Ishikawa (cell line): ENCODE results near the gene MYO9B.

ENCODE experiments used
- CEBPB ChIP-seq: IDR thresholded peaks from 2 replicates; pipeline ENCODE4 v1.6.1; 2012
- CREB1 ChIP-seq: IDR thresholded peaks from 2 replicates; pipeline ENCODE4 v1.6.1; 2012; ENCODE audit warnings: low read depth
- EP300 ChIP-seq: IDR thresholded peaks from 2 replicates; pipeline ENCODE4 v1.6.1; 2012; ENCODE audit warnings: borderline replicate concordance
- FOXM1 ChIP-seq: IDR thresholded peaks from 2 replicates; pipeline ENCODE4 v1.6.1; 2012; ENCODE audit warnings: low read depth, borderline replicate concordance
- RAD21 ChIP-seq: IDR thresholded peaks from 2 replicates; pipeline ENCODE4 v1.6.1; 2012; ENCODE audit warnings: low read depth
- TAF1 ChIP-seq: IDR thresholded peaks from 2 replicates; pipeline ENCODE4 v1.6.1; 2012; ENCODE audit warnings: low read depth, mild to moderate bottlenecking
- ZBTB7A ChIP-seq: IDR thresholded peaks from 2 replicates; pipeline ENCODE4 v1.6.1; 2012; ENCODE audit warnings: low read depth
- TF ChIP-seq, protein P1 (sequence below): IDR thresholded peaks from 2 replicates; pipeline ENCODE4 v1.6.1; 2012
- TF ChIP-seq, protein P2 (sequence below): IDR thresholded peaks from 2 replicates; pipeline ENCODE4 v1.6.1; 2012; ENCODE audit warnings: low read depth, mild to moderate bottlenecking
- TF ChIP-seq, protein P3 (sequence below): IDR thresholded peaks from 2 replicates; pipeline ENCODE4 v1.6.1; 2012

DNA sequence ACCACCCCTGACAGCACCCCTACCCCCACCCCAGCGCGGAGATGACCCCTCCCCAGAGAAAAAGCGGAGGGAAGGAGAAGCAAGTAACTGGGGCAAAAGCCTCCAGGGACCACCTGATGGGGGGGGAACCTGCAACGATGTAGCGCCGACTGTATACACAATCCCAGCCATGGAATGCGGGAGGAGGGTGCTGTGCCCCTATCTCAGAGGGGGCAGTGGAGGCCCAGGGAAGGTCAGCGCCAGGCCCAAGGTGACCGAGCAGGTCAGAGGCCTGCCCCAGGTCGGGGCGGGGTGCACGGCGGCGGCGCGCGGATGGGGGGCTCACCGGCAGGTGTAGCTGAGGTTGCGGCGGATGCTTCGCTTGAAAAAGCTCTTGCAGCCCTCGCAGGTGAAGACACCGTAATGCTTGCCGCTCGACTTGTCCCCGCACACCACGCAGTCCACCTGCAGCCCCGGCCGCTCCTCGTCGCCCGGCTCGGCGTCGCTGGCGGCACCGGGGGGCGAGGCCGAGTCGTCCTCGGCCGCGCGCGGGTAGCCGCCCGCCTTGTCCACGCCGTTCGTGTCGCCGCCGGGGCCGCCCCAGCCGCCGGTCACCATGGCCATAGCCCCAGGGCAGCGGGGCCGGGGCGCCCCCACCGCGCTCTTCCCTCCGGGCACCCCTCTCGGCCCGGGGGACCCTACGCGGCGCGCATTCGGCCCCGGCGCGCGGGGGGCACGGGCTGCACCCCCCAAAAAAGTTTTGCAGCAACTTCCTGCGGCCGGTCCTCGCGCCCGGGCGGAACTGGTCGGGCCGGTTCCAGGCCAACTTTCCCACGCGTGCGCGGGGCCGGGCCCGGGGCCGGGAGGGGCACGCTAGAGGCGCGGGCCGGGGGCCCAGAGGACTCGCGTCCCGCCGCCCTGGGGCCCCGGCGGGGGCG, 169.3 kb downstream of the MYO9B start:
- TF ChIP-seq EP300 (peak; percentile 36; the same call in 1 of the 2 replicates), CREB1 (no peak), ZBTB7A (0 out of 2 replicates have a peak, but pooled peaks have one; percentile 16), RAD21 (no peak), FOXM1 (no peak), TAF1 (peak; percentile 46), CEBPB (0 out of 2 replicates have a peak, but pooled peaks have one; percentile 20)
- TF ChIP-seq, protein P1, sequence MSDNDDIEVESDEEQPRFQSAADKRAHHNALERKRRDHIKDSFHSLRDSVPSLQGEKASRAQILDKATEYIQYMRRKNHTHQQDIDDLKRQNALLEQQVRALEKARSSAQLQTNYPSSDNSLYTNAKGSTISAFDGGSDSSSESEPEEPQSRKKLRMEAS = peak; percentile 64
- TF ChIP-seq, protein P2, sequence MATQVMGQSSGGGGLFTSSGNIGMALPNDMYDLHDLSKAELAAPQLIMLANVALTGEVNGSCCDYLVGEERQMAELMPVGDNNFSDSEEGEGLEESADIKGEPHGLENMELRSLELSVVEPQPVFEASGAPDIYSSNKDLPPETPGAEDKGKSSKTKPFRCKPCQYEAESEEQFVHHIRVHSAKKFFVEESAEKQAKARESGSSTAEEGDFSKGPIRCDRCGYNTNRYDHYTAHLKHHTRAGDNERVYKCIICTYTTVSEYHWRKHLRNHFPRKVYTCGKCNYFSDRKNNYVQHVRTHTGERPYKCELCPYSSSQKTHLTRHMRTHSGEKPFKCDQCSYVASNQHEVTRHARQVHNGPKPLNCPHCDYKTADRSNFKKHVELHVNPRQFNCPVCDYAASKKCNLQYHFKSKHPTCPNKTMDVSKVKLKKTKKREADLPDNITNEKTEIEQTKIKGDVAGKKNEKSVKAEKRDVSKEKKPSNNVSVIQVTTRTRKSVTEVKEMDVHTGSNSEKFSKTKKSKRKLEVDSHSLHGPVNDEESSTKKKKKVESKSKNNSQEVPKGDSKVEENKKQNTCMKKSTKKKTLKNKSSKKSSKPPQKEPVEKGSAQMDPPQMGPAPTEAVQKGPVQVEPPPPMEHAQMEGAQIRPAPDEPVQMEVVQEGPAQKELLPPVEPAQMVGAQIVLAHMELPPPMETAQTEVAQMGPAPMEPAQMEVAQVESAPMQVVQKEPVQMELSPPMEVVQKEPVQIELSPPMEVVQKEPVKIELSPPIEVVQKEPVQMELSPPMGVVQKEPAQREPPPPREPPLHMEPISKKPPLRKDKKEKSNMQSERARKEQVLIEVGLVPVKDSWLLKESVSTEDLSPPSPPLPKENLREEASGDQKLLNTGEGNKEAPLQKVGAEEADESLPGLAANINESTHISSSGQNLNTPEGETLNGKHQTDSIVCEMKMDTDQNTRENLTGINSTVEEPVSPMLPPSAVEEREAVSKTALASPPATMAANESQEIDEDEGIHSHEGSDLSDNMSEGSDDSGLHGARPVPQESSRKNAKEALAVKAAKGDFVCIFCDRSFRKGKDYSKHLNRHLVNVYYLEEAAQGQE = no peak
- TF ChIP-seq, protein P3, sequence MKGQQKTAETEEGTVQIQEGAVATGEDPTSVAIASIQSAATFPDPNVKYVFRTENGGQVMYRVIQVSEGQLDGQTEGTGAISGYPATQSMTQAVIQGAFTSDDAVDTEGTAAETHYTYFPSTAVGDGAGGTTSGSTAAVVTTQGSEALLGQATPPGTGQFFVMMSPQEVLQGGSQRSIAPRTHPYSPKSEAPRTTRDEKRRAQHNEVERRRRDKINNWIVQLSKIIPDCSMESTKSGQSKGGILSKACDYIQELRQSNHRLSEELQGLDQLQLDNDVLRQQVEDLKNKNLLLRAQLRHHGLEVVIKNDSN = no peak
